ENCODE results near the gene SLC44A5. TPM values are rescaled to one million over a fixed set of nuclear protein-coding genes. Genes with fewer than 3 reads are reported as not detected.

SLC44A5 gene
- total RNA-seq, 4 donors from 2014 or later: 2.2 to 5.2 (median 3.3) TPM; not detected in 1

- intact Hi-C loops (cut with DNase I; ENCODE audit: low total_unique reads): loop anchor here (1.0 kb wide), 1 partner anchor 43 kb away; no protein-coding TSS in a partner anchor
- no peak for TF ChIP-seq POLR2A (IDR thresholded peaks at IDR 0.05)
- TF ChIP-seq EP300 (IDR thresholded peaks at IDR 0.05; ENCODE audit: low read depth): no peak
- TF ChIP-seq, protein P1, sequence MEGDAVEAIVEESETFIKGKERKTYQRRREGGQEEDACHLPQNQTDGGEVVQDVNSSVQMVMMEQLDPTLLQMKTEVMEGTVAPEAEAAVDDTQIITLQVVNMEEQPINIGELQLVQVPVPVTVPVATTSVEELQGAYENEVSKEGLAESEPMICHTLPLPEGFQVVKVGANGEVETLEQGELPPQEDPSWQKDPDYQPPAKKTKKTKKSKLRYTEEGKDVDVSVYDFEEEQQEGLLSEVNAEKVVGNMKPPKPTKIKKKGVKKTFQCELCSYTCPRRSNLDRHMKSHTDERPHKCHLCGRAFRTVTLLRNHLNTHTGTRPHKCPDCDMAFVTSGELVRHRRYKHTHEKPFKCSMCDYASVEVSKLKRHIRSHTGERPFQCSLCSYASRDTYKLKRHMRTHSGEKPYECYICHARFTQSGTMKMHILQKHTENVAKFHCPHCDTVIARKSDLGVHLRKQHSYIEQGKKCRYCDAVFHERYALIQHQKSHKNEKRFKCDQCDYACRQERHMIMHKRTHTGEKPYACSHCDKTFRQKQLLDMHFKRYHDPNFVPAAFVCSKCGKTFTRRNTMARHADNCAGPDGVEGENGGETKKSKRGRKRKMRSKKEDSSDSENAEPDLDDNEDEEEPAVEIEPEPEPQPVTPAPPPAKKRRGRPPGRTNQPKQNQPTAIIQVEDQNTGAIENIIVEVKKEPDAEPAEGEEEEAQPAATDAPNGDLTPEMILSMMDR (IDR thresholded peaks at IDR 0.05): no peak
- TF ChIP-seq POLR2AphosphoS5 (IDR thresholded peaks at IDR 0.05): no peak
- in situ Hi-C loops (cut with MboI; ENCODE audit: low pct_ligation_motif_present in 1 of 4, low pct_unique_long_range_greater_than_20kb in 1 of 4, low sequenced_read_pairs in 3 of 4): no loop called here
Measured at GRCh38 chr1:75548721-75549480, 62.0 kb downstream of the SLC44A5 start.

GRCh38 chr1:75543705-75544104 is 67.2 kb downstream of the SLC44A5 start:
- Histone ChIP-seq H3K4me3 (no peak overlapping the region), H3K36me3 (no peaks in the 10 kb centered on the region), H3K9me3 (no peaks in the 10 kb centered on the region), H3K4me1 (no peaks in the 10 kb centered on the region), H3K27ac (no peak overlapping the region), H3K27me3 (no peaks in the 10 kb centered on the region)
- in situ Hi-C loops (cut with MboI; ENCODE audit: low pct_ligation_motif_present in 1 of 4, low pct_unique_long_range_greater_than_20kb in 1 of 4, low sequenced_read_pairs in 3 of 4): no loop called here
- TF ChIP-seq EP300 (IDR thresholded peaks at IDR 0.05; ENCODE audit: low read depth) (no peak), POLR2AphosphoS5 (IDR thresholded peaks at IDR 0.05) (no peak), POLR2A (IDR thresholded peaks at IDR 0.05) (no peak)
- TF ChIP-seq, protein P1 (IDR thresholded peaks at IDR 0.05): no peak
- intact Hi-C loops (cut with DNase I; ENCODE audit: low total_unique reads): no loop called here
- no peak for DNase-seq

More at GRCh38 chr1:75548721-75549480, 62.0 kb downstream of the SLC44A5 start:
- no peaks in the 10 kb centered on the region for H3K9me3 ChIP-seq
- no peak overlapping the region for H3K27ac ChIP-seq
- DNase-seq: no peak
- H3K4me1 ChIP-seq: no peaks in the 10 kb centered on the region
- no peak overlapping the region for H3K4me3 ChIP-seq
- H3K27me3 ChIP-seq: no peaks in the 10 kb centered on the region
- WGBS, 2 donors (ENCODE audit: low coverage in 1 of 2): 68 to 77% methylated on average over 3 of the region's 3 CpGs
- H3K36me3 ChIP-seq: no peaks in the 10 kb centered on the region

- TF ChIP-seq EP300 (IDR thresholded peaks at IDR 0.05; ENCODE audit: low read depth) (no peak), POLR2A (IDR thresholded peaks at IDR 0.05) (no peak), POLR2AphosphoS5 (IDR thresholded peaks at IDR 0.05) (no peak)
- TF ChIP-seq, protein P1 (IDR thresholded peaks at IDR 0.05): no peak
- WGBS, 2 donors (ENCODE audit: low coverage in 1 of 2): 85 to 89% methylated on average over 5 of the region's 5 CpGs
- DNase-seq: no peak
- in situ Hi-C loops (cut with MboI; ENCODE audit: low pct_ligation_motif_present in 1 of 4, low pct_unique_long_range_greater_than_20kb in 1 of 4, low sequenced_read_pairs in 3 of 4): no loop called here
- intact Hi-C loops (cut with DNase I; ENCODE audit: low total_unique reads): no loop called here
- Histone ChIP-seq H3K36me3 (no peaks in the 10 kb centered on the region), H3K27ac (no peak overlapping the region), H3K9me3 (no peaks in the 10 kb centered on the region), H3K4me3 (no peak overlapping the region), H3K27me3 (no peaks in the 10 kb centered on the region), H3K4me1 (no peaks in the 10 kb centered on the region)
Measured at GRCh38 chr1:75542818-75543570, 67.9 kb downstream of the SLC44A5 start.

GRCh38 chr1:75539230-75540116 is 71.4 kb downstream of the SLC44A5 start:
- WGBS, 2 donors (ENCODE audit: low coverage in 1 of 2): 46 to 50% methylated on average over 6 of the region's 6 CpGs
- no peaks in the 10 kb centered on the region for H3K36me3 ChIP-seq
- no peak overlapping the region for H3K27ac ChIP-seq
- H3K4me3 ChIP-seq: no peak overlapping the region
- no peak for DNase-seq
- TF ChIP-seq EP300 (IDR thresholded peaks at IDR 0.05; ENCODE audit: low read depth): no peak
- TF ChIP-seq, protein P1 (IDR thresholded peaks at IDR 0.05): no peak
- intact Hi-C loops (cut with DNase I; ENCODE audit: low total_unique reads): no loop called here
- no peaks in the 10 kb centered on the region for H3K27me3 ChIP-seq
- no peaks in the 10 kb centered on the region for H3K4me1 ChIP-seq
- no peaks in the 10 kb centered on the region for H3K9me3 ChIP-seq
- in situ Hi-C loops (cut with MboI; ENCODE audit: low pct_ligation_motif_present in 1 of 4, low pct_unique_long_range_greater_than_20kb in 1 of 4, low sequenced_read_pairs in 3 of 4): no loop called here

Measured in transverse colon (tissue), 4 donors.